HG02642 (cell line): Measurements from ENCODE around the gene ANKS1B.
"Not testable (repeated sequence)": the region's sequence is repeated elsewhere in the genome, so short reads cannot be mapped to it uniquely, and the experiment has no call there.

Experiments used
- ATAC-seq: cut with Tn5 transposase; IDR thresholded peaks from one replicate; pipeline ENCODE4 v1.9.1; 2021; ENCODE audit warnings: mild to moderate bottlenecking; ENCODE audit not compliant: unreplicated experiment, poor library complexity

The ANKS1B gene

DNA sequence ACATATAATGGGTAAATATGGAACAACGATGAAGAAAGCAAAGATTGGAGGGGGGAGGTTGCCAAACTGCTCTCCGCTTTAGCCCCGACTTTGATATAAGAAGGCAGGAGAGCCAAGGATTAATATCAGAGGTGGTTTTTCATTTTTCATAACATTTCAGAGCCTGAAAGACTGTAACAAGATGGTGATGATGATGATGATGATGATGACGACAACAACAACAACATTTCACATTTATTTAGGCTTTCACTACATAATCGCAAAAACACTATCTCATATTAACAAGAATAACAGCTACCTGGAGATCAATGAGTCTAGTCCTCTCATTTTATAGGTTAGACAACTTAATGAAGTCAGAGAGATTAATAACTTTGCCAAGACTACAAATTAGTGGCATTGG is 86.1 kb downstream of the ANKS1B start:
- no peak for ATAC-seq

DNA sequence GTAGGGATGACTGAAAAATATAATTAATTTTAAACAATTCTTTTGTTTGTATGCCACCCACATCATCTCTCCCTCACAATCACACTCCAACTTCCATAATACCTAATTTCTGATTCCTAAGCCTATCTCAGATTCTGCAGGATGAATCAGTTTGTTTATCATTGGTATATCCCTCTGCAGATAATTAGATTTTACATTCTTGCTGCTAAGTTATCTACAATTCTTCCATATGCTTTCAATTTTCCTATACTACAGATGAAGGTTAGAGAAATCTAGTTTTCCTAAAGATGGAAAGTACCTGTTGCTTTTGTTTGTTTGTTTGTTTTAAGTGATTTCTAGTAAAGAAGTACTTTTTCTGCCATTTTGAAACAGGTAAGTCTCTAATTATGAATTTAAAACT is 105.3 kb downstream of the ANKS1B start:
- ATAC-seq = no peak

DNA sequence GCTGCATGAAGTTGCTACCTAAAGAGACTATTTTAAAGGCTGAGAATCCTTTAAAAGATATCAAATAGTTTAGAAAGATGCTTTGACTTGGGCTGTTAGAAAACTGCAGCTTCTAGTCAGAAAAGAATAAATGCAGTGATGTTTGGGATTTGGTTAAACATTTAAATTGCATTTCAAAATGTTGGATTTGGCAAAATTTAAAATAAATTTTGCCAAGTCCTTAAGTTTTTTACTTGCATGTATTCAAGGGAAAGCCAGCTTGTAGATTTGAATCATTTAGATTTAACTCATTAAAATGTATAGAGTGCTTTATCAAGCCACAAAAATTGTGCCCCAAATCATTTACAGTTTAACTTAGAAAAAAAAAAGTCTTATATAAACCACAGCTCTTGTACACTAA is 109.7 kb downstream of the ANKS1B start:
- ATAC-seq = no peak

DNA sequence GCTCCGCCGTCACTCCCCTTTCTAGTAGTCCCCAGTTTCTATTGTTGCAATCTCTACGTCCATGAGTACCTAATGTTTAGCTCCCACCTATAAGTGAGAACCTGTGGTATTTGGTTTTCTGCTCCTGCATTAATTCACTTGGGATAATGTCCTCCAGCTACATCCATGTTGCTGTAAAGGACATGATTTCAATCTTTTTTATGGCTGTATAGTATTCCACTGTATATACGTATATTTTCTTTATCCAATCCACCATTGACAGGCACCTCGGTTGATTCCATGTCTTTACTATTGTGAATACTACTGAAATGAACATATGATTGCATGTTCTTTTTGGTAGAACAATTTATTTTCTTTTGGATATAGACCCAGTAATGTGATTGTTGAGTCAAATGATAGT is 114.7 kb downstream of the ANKS1B start:
- no peak for ATAC-seq

DNA sequence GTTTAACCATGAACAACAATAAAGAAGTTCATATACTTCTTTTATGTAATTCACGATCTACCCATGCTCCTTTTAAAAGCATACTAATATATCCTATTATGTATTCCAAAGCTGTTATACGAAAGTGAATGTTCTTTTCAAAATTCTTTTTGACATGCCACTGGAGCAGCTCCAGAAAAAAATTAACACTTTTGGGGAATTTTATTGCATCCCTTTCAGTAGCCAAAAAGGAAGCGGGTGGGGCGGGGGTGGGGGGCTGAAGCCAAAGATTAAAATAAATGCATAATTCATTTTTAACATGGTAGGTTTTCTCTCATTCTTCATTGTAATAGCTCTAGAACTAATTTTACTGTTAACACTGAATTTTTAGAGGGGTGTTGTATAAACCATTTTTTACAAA is 123.0 kb downstream of the ANKS1B start:
- ATAC-seq = no peak

DNA sequence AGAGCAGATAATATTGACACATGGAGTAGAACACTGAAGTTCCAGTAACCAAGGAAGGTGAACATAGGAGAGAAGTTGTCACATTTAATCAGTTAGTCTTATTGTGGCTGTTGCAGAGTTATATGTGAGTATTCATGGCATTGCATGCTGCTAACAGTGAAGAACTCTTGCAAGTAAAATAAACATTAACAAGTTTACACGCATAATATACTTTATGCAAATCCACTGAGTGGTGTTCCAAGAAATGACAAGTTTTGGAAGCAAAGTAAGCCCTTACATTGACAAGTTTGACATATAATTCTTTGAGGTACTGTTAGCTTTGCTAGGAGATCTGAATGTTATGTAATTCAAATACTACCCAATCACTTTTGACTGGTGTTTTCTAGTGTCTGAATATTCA is 125.6 kb downstream of the ANKS1B start:
- no peak for ATAC-seq

DNA sequence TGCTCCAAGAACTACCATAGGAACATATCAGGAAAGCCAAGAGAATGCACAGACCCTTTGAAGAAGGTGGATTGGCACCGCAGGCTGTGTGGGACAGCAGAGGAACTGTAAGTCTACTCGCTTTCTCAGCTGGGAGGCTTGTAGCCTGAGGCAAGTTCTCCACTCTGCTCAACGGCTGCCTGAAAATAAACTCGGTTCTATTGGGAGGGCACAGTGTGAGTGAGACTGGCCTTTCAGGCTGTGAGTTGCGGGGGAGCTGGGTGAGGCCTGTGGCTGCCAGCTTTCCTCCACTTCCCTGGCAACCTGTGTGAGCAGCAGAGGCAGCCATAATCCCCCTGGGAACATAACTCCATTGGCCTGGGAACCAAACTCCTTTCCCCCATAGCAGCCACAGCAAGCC is 132.1 kb downstream of the ANKS1B start:
- no peak for ATAC-seq

GRCh38 chr12:99847936-99848335 is 136.8 kb downstream of the ANKS1B start:
- ATAC-seq = no peak

DNA sequence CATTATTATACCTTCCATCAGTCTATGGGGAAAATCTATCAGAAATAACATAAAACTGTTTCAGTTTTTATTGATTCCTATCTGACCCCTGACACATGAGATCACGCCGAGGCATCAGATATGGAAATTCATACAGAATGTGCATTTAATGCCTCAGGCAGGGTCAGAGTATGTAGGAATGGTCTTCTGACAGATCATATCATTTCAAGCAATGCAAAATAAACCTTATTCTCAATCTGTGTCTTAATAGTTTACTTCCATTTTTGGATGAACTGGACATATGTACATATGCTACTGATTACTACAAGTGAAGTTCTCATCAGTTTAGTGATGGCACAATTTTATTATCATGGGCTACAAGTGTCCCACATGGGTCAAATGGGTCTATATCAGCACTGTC is 150.0 kb downstream of the ANKS1B start:
- ATAC-seq = no peak

DNA sequence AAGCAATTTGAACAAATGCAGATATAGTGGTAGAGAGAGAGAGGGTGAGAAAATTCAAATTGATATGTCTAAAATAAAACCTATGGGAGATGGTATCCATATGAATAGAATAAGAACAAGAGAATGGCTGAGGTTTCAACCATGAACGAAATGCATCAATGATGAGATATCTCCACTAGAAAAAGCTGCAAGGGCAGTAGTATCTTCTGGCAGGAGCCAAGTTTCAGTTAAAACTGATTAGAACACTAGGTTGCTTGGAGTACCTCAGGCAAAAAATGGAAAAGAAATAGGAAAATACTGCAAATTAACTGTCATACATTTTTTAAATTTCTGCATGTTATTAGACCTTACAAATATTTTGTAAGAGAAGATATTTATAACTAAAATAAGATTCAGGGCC is 151.3 kb downstream of the ANKS1B start:
- no peak for ATAC-seq

DNA sequence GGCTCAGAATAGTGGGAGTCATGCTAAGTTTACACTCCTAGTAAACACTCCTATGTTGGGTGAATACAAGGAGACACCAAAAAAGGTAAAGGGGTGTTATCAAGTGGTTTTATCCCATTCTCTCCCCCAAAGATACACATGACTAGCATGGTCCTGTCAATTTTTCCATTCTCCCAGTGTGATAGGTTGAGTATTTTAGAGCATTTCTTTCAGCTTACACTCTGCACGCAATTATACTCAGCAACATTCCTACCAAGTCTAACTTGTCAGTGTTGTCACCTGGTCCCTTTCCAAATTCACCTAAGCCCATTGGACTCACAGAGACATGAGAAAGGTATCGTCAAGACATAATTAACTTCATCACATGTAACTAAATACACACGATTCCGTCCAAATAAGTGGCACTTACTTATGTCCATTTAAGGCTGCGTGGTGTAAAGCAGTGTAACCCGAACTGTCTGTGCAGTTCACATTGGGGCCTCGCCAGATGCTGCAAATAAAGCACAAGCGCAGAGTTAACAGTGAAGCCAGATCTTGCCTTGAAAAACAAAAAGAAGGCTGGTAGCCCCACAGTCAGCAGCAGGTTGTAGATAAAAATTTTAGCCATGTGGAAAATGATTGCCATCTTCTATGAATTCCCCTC is 159.7 kb downstream of the ANKS1B start:
- ATAC-seq = no peak

DNA sequence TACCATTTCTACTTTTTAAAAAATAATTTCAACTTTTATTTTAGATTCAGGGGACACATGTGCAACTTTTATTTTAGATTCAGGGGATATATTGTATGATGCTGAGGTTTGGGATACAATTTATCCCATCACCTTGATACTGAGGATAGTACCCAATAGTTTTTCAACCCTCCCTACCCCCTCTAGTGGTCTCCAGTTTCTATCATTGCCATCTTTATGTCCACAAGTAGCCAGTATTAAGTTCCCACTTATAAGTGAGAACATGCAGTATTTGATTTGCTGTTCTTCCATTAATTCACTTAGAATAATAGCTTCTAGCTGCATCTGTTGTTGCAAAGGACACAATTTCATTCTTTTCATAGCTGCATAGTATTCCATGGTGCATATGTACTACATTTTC is 162.5 kb downstream of the ANKS1B start:
- no peak for ATAC-seq

DNA sequence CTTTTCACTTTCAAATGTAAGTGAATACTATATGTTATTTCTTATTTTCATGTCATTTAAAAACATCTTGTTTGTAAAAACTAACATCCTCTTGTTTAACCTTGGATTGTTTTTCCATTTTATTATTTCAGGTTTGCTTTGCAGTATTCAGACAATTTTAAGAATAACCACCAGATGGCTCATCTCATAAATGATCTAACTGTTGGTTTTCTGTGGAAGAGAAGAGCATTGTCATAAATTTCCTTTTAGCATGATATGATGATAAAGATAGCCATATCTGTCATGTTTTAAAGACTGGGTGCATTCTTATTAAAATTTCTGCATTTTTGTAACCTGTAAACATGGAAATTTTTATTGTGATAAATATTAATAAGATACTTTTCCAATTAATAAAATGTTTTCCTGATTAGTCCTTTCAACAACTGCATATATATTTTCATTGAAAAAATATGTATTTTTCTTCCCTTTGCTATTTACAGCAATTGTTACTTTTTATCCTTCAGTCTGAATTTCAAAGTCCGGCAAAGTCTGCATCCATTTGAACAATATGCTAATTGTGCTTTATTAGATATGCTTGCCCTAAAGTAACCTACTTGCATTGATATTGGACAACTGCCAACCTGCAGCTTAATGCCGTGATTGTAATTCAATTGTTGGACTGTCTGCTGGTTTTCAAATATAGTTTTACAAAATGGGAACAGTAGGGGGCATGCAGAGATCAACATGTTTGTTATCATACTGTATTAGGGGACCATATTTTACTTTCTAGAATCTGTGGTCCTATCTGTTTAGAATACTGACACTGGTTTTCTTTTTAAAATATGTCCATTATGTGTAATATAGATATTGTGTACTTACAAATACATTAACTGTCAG is 173.8 kb downstream of the ANKS1B start:
- no peak for ATAC-seq

GRCh38 chr12:99809909-99810308 is 174.8 kb downstream of the ANKS1B start:
- ATAC-seq = no peak

DNA sequence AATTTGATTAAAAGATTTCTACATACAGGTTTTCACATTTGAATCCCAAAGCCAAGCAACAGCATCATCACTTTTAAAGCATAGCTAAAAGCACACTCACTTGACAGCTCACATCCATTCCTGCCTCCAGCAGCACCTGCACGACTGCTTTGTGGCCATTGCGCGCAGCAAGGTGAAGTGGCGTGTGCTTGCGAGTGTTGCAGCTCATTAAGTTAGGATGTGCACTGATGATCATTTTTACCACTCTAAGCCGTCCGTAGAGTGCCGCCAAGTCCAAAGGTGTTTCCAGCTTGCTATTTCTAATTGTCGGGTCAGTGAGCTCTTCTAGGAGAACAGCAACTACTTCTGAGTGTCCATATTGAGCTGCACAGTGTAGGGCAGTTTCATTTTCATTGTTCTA is 178.4 kb downstream of the ANKS1B start:
- no peak for ATAC-seq

DNA sequence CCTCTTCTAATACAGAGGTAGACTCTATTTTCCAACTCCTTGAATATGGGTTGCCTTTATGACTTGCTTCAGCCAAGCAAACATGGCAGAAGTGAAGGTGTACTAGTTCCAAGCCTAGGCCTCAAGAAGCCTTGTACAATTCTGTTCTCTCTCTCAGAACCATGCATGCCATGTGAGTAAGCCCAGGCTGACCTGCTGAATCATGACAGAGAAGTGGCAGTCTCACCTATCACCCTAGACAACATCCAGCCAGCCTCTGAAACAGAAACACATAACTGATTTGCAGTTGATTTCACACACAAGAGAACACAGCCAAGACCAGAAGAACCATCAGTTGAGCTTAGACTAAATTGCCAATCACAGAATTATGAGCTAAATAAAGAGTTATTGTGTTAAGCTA is 180.0 kb downstream of the ANKS1B start:
- no peak for ATAC-seq

- no peak for ATAC-seq
Observed at GRCh38 chr12:99800605-99801004, 184.1 kb downstream of the ANKS1B start.

DNA sequence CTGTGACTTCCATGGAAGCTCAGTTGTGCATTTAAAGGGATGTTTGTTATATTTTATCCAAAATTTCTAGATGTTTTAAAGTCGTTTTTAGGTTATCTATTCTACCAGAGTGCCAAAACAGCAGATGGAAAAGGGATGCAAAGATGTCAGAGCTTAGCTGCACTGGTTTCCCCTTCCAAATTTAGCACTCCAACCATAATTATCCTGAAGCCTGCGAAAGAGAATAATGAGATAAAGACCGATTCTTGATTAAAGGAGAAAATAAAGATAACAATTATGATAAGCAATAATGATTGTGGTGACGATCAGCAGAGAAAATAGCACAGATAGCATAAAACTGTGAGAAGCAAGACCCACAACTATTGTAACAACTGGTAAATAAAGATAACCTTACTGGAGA is 186.8 kb downstream of the ANKS1B start:
- ATAC-seq = not testable (repeated sequence)

GRCh38 chr12:99783421-99783820 is 201.3 kb downstream of the ANKS1B start:
- ATAC-seq = no peak

DNA sequence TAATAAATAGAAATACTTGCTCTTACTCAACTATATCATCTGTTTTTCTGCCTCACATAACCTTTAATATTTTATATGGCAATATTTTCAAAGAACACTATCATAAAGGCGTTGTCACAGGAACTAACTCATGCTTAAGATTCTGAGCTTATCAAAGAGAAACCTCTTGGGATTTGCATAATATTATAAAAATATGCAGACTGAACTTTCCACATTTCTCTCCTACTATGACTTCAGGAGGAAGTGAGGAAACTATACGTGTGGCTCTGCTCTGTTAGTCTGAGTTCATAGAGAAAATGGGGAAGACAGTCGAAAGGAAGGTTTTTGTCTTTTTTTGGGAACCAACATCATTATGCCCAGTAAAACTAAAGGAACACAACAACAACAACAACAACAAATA is 212.5 kb downstream of the ANKS1B start:
- no peak for ATAC-seq

GRCh38 chr12:99771659-99772058 is 213.1 kb downstream of the ANKS1B start:
- no peak for ATAC-seq

DNA sequence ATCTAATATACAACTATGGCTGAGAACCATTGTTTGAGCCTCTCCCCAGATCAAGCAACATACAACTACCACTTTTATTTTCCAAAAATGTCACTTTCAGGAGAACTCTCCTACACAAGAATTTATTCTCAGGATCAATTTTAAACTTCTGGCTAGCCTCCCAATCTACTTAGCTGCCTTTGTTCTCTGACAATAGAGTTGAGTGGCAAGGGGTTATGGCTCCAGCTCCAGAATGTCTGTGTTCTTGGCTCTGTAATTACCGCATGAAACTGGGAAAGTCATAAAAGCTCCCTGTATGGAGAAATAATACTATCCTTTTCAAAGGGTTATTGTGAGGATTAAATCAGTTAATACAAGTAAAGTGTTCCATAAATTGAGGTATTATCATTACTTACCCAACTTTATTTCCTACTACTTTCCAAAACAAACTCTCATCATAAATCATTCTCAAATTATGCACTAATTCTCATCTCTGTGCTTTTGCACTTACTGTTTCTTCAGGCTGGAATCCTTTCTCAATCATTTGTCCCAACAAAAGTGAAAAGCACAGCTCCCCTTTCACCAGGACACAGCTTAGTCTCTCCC is 215.2 kb downstream of the ANKS1B start:
- no peak for ATAC-seq
